Activated naive CD8-positive, alpha-beta T cell treated with anti-CD3 and anti-CD28 coated beads for 36 hours (primary cell): ENCODE measurements around the gene TMEM108. TPM values are rescaled to one million over a fixed set of nuclear protein-coding genes. Genes with fewer than 3 reads are reported as not detected.

Source experiments
- DNase-seq: peaks from one replicate; pipeline ENCODE4 v3.0.0; 2021
- H3K27ac Mint-ChIP-seq: one replicate; pipeline ENCODE4 v1.8.0; 2022; ENCODE audit warnings: mild to moderate bottlenecking, moderate library complexity, mixed read lengths
- H3K27me3 Mint-ChIP-seq: one replicate; pipeline ENCODE4 v1.8.0; 2022; ENCODE audit warnings: mild to moderate bottlenecking, mixed read lengths
- H3K36me3 Mint-ChIP-seq: one replicate; pipeline ENCODE4 v1.8.0; 2021; ENCODE audit warnings: mild to moderate bottlenecking, mixed read lengths
- H3K4me1 Mint-ChIP-seq: one replicate; pipeline ENCODE4 v1.8.0; 2021; ENCODE audit warnings: mixed read lengths
- H3K4me3 Mint-ChIP-seq: one replicate; pipeline ENCODE4 v1.8.0; 2022; ENCODE audit warnings: mild to moderate bottlenecking, moderate library complexity, mixed read lengths
- H3K9me3 Mint-ChIP-seq: one replicate; pipeline ENCODE4 v1.8.0; 2022; ENCODE audit warnings: mixed read lengths
- total RNA-seq, 2 experiments: library from RNA; stranded (reverse); gene quantifications; one replicate each; pipeline ENCODE4 v1.2.3, GENCODE V29; 2021

TMEM108 gene
- total RNA-seq, 2 experiments from 2014 or later, result not detected

- Mint-ChIP-seq H3K4me1 (peaks cover 4% of the 10 kb centered on the region), H3K27ac (no peak overlapping the region), H3K27me3 (no peaks in the 10 kb centered on the region), H3K4me3 (no peak overlapping the region), H3K36me3 (no peaks in the 10 kb centered on the region), H3K9me3 (no peaks in the 10 kb centered on the region)
- no peak for DNase-seq
These were observed 370.2 kb downstream of the TMEM108 start for GRCh38 chr3:133408366-133408765.

- Mint-ChIP-seq H3K36me3 (no peaks in the 10 kb centered on the region), H3K4me1 (peaks cover 4% of the 10 kb centered on the region), H3K27me3 (no peaks in the 10 kb centered on the region), H3K4me3 (no peak overlapping the region), H3K27ac (no peak overlapping the region), H3K9me3 (no peaks in the 10 kb centered on the region)
- no peak for DNase-seq
These were observed 370.8 kb downstream of the TMEM108 start for GRCh38 chr3:133408961-133409360.

GRCh38 chr3:133410191-133410892 is 372.2 kb downstream of the TMEM108 start:
- peaks cover 4% of the 10 kb centered on the region for H3K4me1 Mint-ChIP-seq
- H3K27ac Mint-ChIP-seq, result no peak overlapping the region
- no peak for DNase-seq
- H3K27me3 Mint-ChIP-seq, result no peaks in the 10 kb centered on the region
- no peaks in the 10 kb centered on the region for H3K36me3 Mint-ChIP-seq
- H3K4me3 Mint-ChIP-seq, result no peak overlapping the region
- H3K9me3 Mint-ChIP-seq, result no peaks in the 10 kb centered on the region

- Mint-ChIP-seq H3K4me1 (peaks cover 4% of the 10 kb centered on the region), H3K4me3 (no peak overlapping the region), H3K27me3 (no peaks in the 10 kb centered on the region), H3K9me3 (no peaks in the 10 kb centered on the region), H3K36me3 (no peaks in the 10 kb centered on the region), H3K27ac (no peak overlapping the region)
- no peak for DNase-seq
These were observed 374.3 kb downstream of the TMEM108 start for GRCh38 chr3:133412183-133413132.

- DNase-seq, result no peak
- Mint-ChIP-seq H3K27me3 (no peaks in the 10 kb centered on the region), H3K27ac (no peak overlapping the region), H3K9me3 (no peaks in the 10 kb centered on the region), H3K4me3 (no peak overlapping the region), H3K4me1 (peaks cover 4% of the 10 kb centered on the region), H3K36me3 (no peaks in the 10 kb centered on the region)
These were observed 375.2 kb downstream of the TMEM108 start for GRCh38 chr3:133413161-133414020.

- Mint-ChIP-seq H3K27ac (no peak overlapping the region), H3K9me3 (no peaks in the 10 kb centered on the region), H3K4me1 (peaks cover 4% of the 10 kb centered on the region), H3K36me3 (no peaks in the 10 kb centered on the region), H3K27me3 (no peaks in the 10 kb centered on the region), H3K4me3 (no peak overlapping the region)
- DNase-seq, result no peak
These were observed 375.8 kb downstream of the TMEM108 start for GRCh38 chr3:133414021-133414392.

GRCh38 chr3:133418361-133418760 is 380.2 kb downstream of the TMEM108 start:
- Mint-ChIP-seq H3K4me3 (no peak overlapping the region), H3K36me3 (no peaks in the 10 kb centered on the region), H3K27me3 (no peaks in the 10 kb centered on the region), H3K27ac (no peak overlapping the region), H3K9me3 (no peaks in the 10 kb centered on the region), H3K4me1 (no peaks in the 10 kb centered on the region)
- no peak for DNase-seq

- H3K4me1 Mint-ChIP-seq, result peaks cover 5% of the 10 kb centered on the region
- H3K27me3 Mint-ChIP-seq, result no peaks in the 10 kb centered on the region
These were observed 381.1 kb downstream of the TMEM108 start for GRCh38 chr3:133419151-133419909.

GRCh38 chr3:133424937-133425869 is 387.0 kb downstream of the TMEM108 start:
- no peaks in the 10 kb centered on the region for H3K27me3 Mint-ChIP-seq
- H3K4me3 Mint-ChIP-seq, result no peak overlapping the region
- no peaks in the 10 kb centered on the region for H3K9me3 Mint-ChIP-seq
- H3K36me3 Mint-ChIP-seq, result no peaks in the 10 kb centered on the region
- no peak for DNase-seq
- peaks cover 10% of the 10 kb centered on the region for H3K4me1 Mint-ChIP-seq
- no peak overlapping the region for H3K27ac Mint-ChIP-seq

More at GRCh38 chr3:133419151-133419909, 381.1 kb downstream of the TMEM108 start:
- Mint-ChIP-seq H3K4me3 (no peak overlapping the region), H3K36me3 (no peaks in the 10 kb centered on the region), H3K9me3 (no peaks in the 10 kb centered on the region), H3K27ac (no peak overlapping the region)
- DNase-seq, result no peak

GRCh38 chr3:133425898-133426297 is 387.7 kb downstream of the TMEM108 start:
- Mint-ChIP-seq H3K27ac (peak overlapping the region; percentile 6), H3K9me3 (no peaks in the 10 kb centered on the region), H3K27me3 (no peaks in the 10 kb centered on the region), H3K4me3 (no peak overlapping the region), H3K4me1 (peaks cover 10% of the 10 kb centered on the region), H3K36me3 (no peaks in the 10 kb centered on the region)
- DNase-seq, result no peak

GRCh38 chr3:133426721-133427120 is 388.5 kb downstream of the TMEM108 start:
- H3K27me3 Mint-ChIP-seq, result no peaks in the 10 kb centered on the region
- no peaks in the 10 kb centered on the region for H3K9me3 Mint-ChIP-seq
- peaks cover 10% of the 10 kb centered on the region for H3K4me1 Mint-ChIP-seq
- H3K4me3 Mint-ChIP-seq, result no peak overlapping the region
- DNase-seq, result no peak
- no peak overlapping the region for H3K27ac Mint-ChIP-seq
- H3K36me3 Mint-ChIP-seq, result no peaks in the 10 kb centered on the region

GRCh38 chr3:133428552-133428951 is 390.4 kb downstream of the TMEM108 start:
- Mint-ChIP-seq H3K9me3 (no peaks in the 10 kb centered on the region), H3K36me3 (no peaks in the 10 kb centered on the region), H3K27ac (no peak overlapping the region), H3K27me3 (no peaks in the 10 kb centered on the region), H3K4me3 (no peak overlapping the region), H3K4me1 (peaks cover 9% of the 10 kb centered on the region)
- no peak for DNase-seq

- no peak overlapping the region for H3K27ac Mint-ChIP-seq
- peaks cover 5% of the 10 kb centered on the region for H3K4me1 Mint-ChIP-seq
- no peak for DNase-seq
These were observed 390.9 kb downstream of the TMEM108 start for GRCh38 chr3:133429063-133429462.

More at GRCh38 chr3:133429063-133429462, 390.9 kb downstream of the TMEM108 start:
- Mint-ChIP-seq H3K36me3 (no peaks in the 10 kb centered on the region), H3K27me3 (no peaks in the 10 kb centered on the region), H3K9me3 (no peaks in the 10 kb centered on the region), H3K4me3 (no peak overlapping the region)
